Measurements from ENCODE around the gene ANK3.

GRCh38 chr10:60110739-60111138 is 278.9 kb downstream of the ANK3 start:
- TF ChIP-seq POLR2A (IDR thresholded peaks at IDR 0.05; ENCODE audit: low read depth, low read length) = no peak
- no peak for TF ChIP-seq CTCF (IDR thresholded peaks at IDR 0.05; ENCODE audit: extremely low read depth in 1 of 2, insufficient read depth in 1 of 2, low read depth in 1 of 2, low read length in 2 of 2)
- TF ChIP-seq GATA2 (IDR thresholded peaks at IDR 0.05; ENCODE audit: insufficient read depth, insufficient read length, low read depth, low read length) = no peak
- no peak for TF ChIP-seq EZH2 (IDR thresholded peaks at IDR 0.05; ENCODE audit: borderline replicate concordance, low read depth, low read length, severe bottlenecking)
